Heart left ventricle (tissue), 13 donors: Measurements from ENCODE around the gene FOXN4.

ENCODE experiments used
- POLR2A ChIP-seq, 2 donors: fragments of 450-650 bp; IDR thresholded peaks; one replicate each; pipeline ENCODE4 v1.6.1; 2017; ENCODE audit warnings: antibody characterized with exemption in 2 of 2, mild to moderate bottlenecking in 2 of 2, moderate library complexity in 2 of 2
- TF ChIP-seq, protein P1 (sequence below), 12 donors: fragments of 200-600 bp; sonication (generic) in 4 of 12; IDR thresholded peaks; one replicate each; pipeline versions ENCODE4 v1.5.0 to v1.8.0; 2018 to 2022; ENCODE audit warnings: antibody characterized with exemption in 12 of 12, mild to moderate bottlenecking in 5 of 12
- donor health status: ischemic (EF 13 %, LVEDD 7.1; RV severe dilation, severe dysfunction).
- donor health status: DM: no; HTN: yes; CAD: no.
- donor health status: DM: no; HTN: no; CAD: no.
- donor health status: ischemic (EF 25% LVEDD 6.9; RV normal size, moderate dysfunction).
- donor health status: ischemic (EF 25% LVEDD 5.7; RV mildly dilated, moderate dysfunction).
- donor health status: ischemic (EF 35%, LVEDD 5.7; RV mildly dilated, moderate dysfunction).
- donor health status: nonischemic (EF 11% LVEDD 7.7; RV severe dilation, severe dysfunction).
- donor health status: DM: yes; HTN: yes; CAD: no.
- donor health status: PGD.
- donor health status: ischemic (EF 29% LVEDD 5.4; RV normal size, mild dysfunction).
- donor health status: nonischemic (EF 23%, LVEDD 6.1; RV moderate dilation, normal function).

DNA sequence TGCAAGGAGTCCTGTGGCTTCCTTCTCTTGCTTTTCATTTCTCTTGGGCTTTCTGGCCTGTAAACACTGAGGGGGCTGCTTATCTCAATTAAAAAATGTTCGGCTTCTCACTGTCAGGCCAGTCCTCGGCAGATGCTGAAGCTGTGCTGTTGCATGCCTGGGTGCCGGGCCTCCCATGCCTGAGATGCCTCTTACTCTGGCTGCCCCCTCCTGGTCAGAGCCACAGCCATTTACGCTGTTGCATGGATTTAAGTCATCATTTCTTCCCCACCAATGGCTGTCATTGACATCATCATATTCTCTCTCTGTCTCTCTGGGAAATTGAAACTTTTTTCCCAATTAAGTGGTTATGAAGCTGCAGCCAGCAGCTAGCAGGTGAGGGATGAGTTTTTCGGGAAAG, 53.7 kb downstream of the FOXN4 start:
- TF ChIP-seq, protein P1, sequence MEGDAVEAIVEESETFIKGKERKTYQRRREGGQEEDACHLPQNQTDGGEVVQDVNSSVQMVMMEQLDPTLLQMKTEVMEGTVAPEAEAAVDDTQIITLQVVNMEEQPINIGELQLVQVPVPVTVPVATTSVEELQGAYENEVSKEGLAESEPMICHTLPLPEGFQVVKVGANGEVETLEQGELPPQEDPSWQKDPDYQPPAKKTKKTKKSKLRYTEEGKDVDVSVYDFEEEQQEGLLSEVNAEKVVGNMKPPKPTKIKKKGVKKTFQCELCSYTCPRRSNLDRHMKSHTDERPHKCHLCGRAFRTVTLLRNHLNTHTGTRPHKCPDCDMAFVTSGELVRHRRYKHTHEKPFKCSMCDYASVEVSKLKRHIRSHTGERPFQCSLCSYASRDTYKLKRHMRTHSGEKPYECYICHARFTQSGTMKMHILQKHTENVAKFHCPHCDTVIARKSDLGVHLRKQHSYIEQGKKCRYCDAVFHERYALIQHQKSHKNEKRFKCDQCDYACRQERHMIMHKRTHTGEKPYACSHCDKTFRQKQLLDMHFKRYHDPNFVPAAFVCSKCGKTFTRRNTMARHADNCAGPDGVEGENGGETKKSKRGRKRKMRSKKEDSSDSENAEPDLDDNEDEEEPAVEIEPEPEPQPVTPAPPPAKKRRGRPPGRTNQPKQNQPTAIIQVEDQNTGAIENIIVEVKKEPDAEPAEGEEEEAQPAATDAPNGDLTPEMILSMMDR (IDR thresholded peaks at IDR 0.05): no peak
- TF ChIP-seq POLR2A (IDR thresholded peaks at IDR 0.05): no peak
